ENCODE measurements around the gene OBSL1. TPM values are rescaled to one million over a fixed set of nuclear protein-coding genes. Genes with fewer than 3 reads are reported as not detected.

Gene OBSL1
- total and polyA plus RNA-seq, 2 of the 4 experiments (the other 2 are of a cell fraction) = 21.5 to 51.2 TPM

- H3K27me3 ChIP-seq (ENCODE audit: control insufficient read depth, insufficient read depth, low read length) = no peaks in the 10 kb centered on the region
- no peak overlapping the region for H3K23ac ChIP-seq (ENCODE audit: low read depth, low read length)
- no peaks in the 10 kb centered on the region for H3K9me1 ChIP-seq (ENCODE audit: insufficient read depth, low read length)
- H3K18ac ChIP-seq (ENCODE audit: low read depth, low read length) = no peak overlapping the region
- intact Hi-C loops (cut with micrococcal nuclease) (no loop called here), in situ Hi-C loops (cut with MboI; ENCODE audit: low sequenced_read_pairs) (no loop called here), dilution Hi-C loops (cut with HindIII; ENCODE audit: low sequenced_read_pairs, unreplicated experiment) (no loop called here)
- peak overlapping the region; percentile 98 for H2AFZ ChIP-seq (replicated peaks; ENCODE audit: low read length, poor library complexity)
- no peak overlapping the region for H3K4ac ChIP-seq (ENCODE audit: low read depth, low read length)
- no peak overlapping the region for H2BK20ac ChIP-seq (ENCODE audit: low read depth, low read length)
- H4K8ac ChIP-seq (ENCODE audit: low read depth in 2 of 2, low read length in 2 of 2) = no peak overlapping the region
- no peak overlapping the region for H3K9ac ChIP-seq (ENCODE audit: low read depth, low read length)
- H3K4me2 ChIP-seq (ENCODE audit: low read depth, low read length) = peak overlapping the region; percentile 90
- H3K9me3 ChIP-seq (ENCODE audit: control insufficient read depth, insufficient read depth, low read length) = no peaks in the 10 kb centered on the region
- no peak for ATAC-seq (ENCODE audit: low read depth)
- no peaks in the 10 kb centered on the region; the same call in 1 of the 2 replicates for H4K20me1 ChIP-seq (ENCODE audit: insufficient read depth, low read length)
- H2AK5ac ChIP-seq (ENCODE audit: low read depth, low read length) = no peak overlapping the region
- no peak overlapping the region for H3K14ac ChIP-seq (replicated peaks; ENCODE audit: low read depth, low read length)
- no peak overlapping the region for H4K5ac ChIP-seq (ENCODE audit: low read depth, low read length)
- H3K56ac ChIP-seq (ENCODE audit: extremely low read depth, insufficient read depth, low read length) = no peak overlapping the region
- no peak overlapping the region for H2BK15ac ChIP-seq (ENCODE audit: low read depth, low read length)
- H4K91ac ChIP-seq (ENCODE audit: insufficient read depth, low read depth, low read length) = no peak overlapping the region
- no peaks in the 10 kb centered on the region for H3K79me1 ChIP-seq (ENCODE audit: low read depth in 1 of 2, low read length in 2 of 2)
- ChIA-PET POLR2A (ENCODE audit: unreplicated experiment) (no interaction called here), CTCF (no interaction called here)
- no peak overlapping the region for H2AK9ac ChIP-seq (replicated peaks; ENCODE audit: low read depth, low read length, poor library complexity)
- H3K4me1 ChIP-seq (ENCODE audit: control insufficient read depth, insufficient read depth, low read length) = peaks cover 8% of the 10 kb centered on the region; the same call in 1 of the 2 replicates
- no peak for TF ChIP-seq RCOR1 (IDR thresholded peaks at IDR 0.05; ENCODE audit: insufficient replicate concordance, low read length)
- TF ChIP-seq, protein P1, sequence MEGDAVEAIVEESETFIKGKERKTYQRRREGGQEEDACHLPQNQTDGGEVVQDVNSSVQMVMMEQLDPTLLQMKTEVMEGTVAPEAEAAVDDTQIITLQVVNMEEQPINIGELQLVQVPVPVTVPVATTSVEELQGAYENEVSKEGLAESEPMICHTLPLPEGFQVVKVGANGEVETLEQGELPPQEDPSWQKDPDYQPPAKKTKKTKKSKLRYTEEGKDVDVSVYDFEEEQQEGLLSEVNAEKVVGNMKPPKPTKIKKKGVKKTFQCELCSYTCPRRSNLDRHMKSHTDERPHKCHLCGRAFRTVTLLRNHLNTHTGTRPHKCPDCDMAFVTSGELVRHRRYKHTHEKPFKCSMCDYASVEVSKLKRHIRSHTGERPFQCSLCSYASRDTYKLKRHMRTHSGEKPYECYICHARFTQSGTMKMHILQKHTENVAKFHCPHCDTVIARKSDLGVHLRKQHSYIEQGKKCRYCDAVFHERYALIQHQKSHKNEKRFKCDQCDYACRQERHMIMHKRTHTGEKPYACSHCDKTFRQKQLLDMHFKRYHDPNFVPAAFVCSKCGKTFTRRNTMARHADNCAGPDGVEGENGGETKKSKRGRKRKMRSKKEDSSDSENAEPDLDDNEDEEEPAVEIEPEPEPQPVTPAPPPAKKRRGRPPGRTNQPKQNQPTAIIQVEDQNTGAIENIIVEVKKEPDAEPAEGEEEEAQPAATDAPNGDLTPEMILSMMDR (conservative IDR thresholded peaks at IDR 0.05; ENCODE audit: low read depth, low read length) = no peak
- TF ChIP-seq, protein P2, sequence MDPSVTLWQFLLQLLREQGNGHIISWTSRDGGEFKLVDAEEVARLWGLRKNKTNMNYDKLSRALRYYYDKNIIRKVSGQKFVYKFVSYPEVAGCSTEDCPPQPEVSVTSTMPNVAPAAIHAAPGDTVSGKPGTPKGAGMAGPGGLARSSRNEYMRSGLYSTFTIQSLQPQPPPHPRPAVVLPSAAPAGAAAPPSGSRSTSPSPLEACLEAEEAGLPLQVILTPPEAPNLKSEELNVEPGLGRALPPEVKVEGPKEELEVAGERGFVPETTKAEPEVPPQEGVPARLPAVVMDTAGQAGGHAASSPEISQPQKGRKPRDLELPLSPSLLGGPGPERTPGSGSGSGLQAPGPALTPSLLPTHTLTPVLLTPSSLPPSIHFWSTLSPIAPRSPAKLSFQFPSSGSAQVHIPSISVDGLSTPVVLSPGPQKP (IDR thresholded peaks at IDR 0.05; ENCODE audit: borderline replicate concordance, low read depth, low read length) = no peak
- TF ChIP-seq CEBPB (IDR thresholded peaks at IDR 0.05; ENCODE audit: low read depth, low read length) = no peak
- no peak for TF ChIP-seq RAD21 (IDR thresholded peaks at IDR 0.05; ENCODE audit: low read length)
- no peak for TF ChIP-seq RFX5 (IDR thresholded peaks at IDR 0.05; ENCODE audit: low read depth, low read length)
- TF ChIP-seq SMC3 (IDR thresholded peaks at IDR 0.05; ENCODE audit: low read depth, low read length) = no peak
- no peak for TF ChIP-seq MAFK (IDR thresholded peaks at IDR 0.05; ENCODE audit: low read depth, low read length)
- TF ChIP-seq CHD1 (IDR thresholded peaks at IDR 0.05; ENCODE audit: low read depth, low read length) = no peak
- TF ChIP-seq FOS (IDR thresholded peaks at IDR 0.05; ENCODE audit: low read depth, low read length) = no peak
- TF ChIP-seq MAZ (IDR thresholded peaks at IDR 0.05; ENCODE audit: borderline replicate concordance, low read depth, low read length) = no peak
- no peak for TF ChIP-seq NFE2L2 (IDR thresholded peaks at IDR 0.05; ENCODE audit: low read depth, low read length)
- TF ChIP-seq, protein P3, sequence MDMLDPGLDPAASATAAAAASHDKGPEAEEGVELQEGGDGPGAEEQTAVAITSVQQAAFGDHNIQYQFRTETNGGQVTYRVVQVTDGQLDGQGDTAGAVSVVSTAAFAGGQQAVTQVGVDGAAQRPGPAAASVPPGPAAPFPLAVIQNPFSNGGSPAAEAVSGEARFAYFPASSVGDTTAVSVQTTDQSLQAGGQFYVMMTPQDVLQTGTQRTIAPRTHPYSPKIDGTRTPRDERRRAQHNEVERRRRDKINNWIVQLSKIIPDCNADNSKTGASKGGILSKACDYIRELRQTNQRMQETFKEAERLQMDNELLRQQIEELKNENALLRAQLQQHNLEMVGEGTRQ (IDR thresholded peaks at IDR 0.05; ENCODE audit: low read depth, low read length) = no peak
- TF ChIP-seq BHLHE40 (IDR thresholded peaks at IDR 0.05; ENCODE audit: low read depth, low read length) = no peak
- no peak for TF ChIP-seq POLR2A (IDR thresholded peaks at IDR 0.05; ENCODE audit: low read depth, low read length)
- no peak for TF ChIP-seq MXI1 (IDR thresholded peaks at IDR 0.05; ENCODE audit: borderline replicate concordance, low read depth, low read length)
- no peak overlapping the region for H3K27ac ChIP-seq (ENCODE audit: insufficient read depth, low read length)
- H3K4me3 ChIP-seq (ENCODE audit: insufficient read depth, low read depth, low read length) = peak overlapping the region; percentile 79
- no peaks in the 10 kb centered on the region for H3K36me3 ChIP-seq (ENCODE audit: control insufficient read depth, insufficient read depth, low read length)
- DNase-seq = no peak
- no TSS peak for BruUV-seq (replicated peaks)
- no peak overlapping the region for H2BK120ac ChIP-seq (ENCODE audit: low read depth, low read length)
- WGBS, 2 experiments (ENCODE audit: extremely low coverage in 2 of 2, insufficient read length in 1 of 2) = 0% methylated on average over 1 of the region's 7 CpGs; no CpG with 5 or more reads in 1 of the 2 experiments
- H2BK5ac ChIP-seq (ENCODE audit: low read depth, low read length, poor library complexity, severe bottlenecking) = no peak overlapping the region
Measured at GRCh38 chr2:219553168-219553417, 18.2 kb downstream of the OBSL1 start.
